Measurements from ENCODE around the gene FGD6.

DNA sequence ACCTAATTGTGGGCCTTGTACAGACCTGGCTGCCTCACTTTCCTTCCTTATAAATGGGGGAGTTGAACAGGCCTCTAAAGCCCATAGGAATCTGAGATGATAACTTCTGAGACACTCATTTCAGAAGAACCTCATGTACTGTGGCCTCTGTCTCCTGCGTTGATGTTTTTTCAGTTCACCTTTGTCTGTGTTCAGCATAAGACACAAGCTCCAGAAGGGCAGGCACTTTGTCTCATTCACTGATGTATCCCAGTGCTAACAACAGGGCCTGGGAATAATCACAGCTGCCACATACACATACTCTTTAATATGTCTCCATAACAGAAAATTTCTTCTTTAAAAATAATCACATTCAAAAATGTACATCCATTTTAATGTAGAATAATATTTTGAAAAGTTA, 3.3 kb downstream of the FGD6 start:
- TF ChIP-seq, protein P1, sequence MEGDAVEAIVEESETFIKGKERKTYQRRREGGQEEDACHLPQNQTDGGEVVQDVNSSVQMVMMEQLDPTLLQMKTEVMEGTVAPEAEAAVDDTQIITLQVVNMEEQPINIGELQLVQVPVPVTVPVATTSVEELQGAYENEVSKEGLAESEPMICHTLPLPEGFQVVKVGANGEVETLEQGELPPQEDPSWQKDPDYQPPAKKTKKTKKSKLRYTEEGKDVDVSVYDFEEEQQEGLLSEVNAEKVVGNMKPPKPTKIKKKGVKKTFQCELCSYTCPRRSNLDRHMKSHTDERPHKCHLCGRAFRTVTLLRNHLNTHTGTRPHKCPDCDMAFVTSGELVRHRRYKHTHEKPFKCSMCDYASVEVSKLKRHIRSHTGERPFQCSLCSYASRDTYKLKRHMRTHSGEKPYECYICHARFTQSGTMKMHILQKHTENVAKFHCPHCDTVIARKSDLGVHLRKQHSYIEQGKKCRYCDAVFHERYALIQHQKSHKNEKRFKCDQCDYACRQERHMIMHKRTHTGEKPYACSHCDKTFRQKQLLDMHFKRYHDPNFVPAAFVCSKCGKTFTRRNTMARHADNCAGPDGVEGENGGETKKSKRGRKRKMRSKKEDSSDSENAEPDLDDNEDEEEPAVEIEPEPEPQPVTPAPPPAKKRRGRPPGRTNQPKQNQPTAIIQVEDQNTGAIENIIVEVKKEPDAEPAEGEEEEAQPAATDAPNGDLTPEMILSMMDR (IDR thresholded peaks at IDR 0.05), result no peak
- TF ChIP-seq POLR2AphosphoS5 (IDR thresholded peaks at IDR 0.05) (no peak), POLR2A (IDR thresholded peaks at IDR 0.05) (no peak), EP300 (IDR thresholded peaks at IDR 0.05) (no peak)

All from gastroesophageal sphincter (tissue), 3 donors.